RPMI8226 (cell line): ENCODE results near the gene NEURL1B.

Experiments
- DNase-seq: peaks from one replicate; pipeline ENCODE4 v3.0.0-alpha.2; 2015

NEURL1B gene

DNA sequence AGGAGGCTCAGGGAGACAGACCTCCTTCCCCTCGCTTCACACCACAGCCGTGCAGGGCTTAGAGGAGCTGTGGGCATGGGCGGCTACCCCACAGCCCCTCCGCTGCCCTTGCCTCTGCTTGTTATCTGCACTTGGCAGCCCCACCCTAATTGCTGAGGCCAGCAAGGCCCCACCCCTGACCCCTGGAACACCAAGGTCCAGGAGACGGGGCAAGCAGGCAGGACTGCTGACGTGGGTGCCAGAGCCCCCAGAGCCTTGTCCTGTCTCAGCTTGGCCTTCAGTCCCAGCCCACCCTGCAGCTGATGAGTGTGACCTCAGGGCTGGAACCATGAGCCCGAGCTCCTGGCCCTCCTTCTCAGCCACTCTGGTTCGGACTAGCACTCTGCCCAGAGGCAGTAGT is 29.1 kb upstream of the NEURL1B start:
- DNase-seq: no peak

GRCh38 chr5:172612771-172613170 is 28.3 kb upstream of the NEURL1B start:
- DNase-seq: no peak

- DNase-seq: no peak
These were observed 24.9 kb upstream of the NEURL1B start for GRCh38 chr5:172616136-172616535.

DNA sequence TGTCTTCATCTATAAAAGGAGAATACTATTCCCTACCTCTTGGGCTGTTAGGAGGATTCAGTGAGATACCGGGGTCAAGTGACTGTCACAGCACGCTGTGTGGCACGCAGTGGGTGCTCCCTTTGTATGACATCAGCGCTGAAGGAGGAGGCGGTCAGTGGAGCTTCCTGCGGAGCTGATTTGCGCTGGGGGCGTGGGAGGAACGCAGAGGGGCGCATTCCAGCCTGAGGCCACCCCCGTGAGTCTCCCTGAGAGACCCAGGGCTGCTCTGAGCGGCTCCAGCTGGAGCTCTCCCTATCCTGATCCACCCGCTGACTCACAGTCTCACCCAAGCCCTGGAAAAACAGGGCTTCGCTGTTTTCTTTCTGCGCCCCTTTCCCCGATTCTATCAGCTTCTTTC is 24.3 kb upstream of the NEURL1B start:
- DNase-seq: no peak

DNA sequence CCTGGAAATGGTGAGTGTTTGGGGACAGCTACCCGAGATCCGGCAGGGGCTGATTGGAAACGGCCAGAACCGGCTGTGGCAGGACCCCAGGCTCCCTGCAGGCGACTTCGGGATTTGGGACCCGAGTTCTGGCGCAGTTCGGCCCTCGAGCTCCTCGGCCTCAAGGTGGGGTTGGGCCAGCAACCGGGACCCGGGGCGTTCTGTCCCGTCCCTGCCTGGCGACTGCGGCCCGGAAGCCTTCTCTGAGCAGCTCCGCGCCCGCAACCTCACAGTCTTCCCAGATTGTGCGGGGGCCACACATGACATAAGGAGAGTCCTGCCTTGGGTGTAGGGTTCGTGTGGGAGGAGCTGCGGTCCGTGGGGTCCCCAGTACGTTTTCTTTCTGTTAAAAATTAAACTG is 23.2 kb upstream of the NEURL1B start:
- no peak for DNase-seq

DNA sequence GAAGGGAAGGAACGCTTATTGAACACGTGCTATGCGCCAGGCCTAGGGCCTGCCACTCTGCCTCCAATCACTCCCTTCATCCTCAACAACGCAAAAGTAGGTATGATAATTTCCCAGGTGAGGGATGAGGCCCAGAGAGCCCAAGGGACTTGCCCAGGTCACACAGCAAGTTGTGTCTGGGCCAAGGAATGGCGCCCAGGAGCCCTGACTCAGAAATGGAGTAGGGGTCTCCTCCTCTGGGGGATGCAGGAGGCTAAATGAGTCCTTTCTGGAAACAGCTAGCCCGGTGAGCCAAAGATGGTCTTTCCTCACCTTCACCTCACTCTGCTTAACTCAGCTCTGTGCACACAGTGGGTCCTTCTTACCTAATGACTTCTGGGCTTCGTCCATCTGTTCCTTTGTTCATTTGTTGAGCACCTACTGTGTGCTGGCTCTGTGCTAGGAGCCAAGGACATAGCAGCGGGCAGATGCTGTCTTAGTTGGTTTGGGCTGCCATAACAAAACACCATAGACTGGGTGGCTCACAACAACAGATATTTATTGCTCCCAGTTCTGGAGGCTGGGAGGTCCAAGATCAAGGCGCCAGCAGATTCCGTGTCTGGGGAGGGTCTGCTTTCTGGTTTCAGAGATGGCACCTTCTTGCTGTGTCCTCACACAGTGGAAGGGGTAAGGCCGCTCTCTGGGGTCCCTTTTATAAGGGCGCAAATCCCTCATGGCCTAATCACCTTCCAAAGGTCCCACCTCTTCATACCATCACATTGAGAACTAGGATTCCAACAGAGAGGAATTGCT is 22.3 kb upstream of the NEURL1B start:
- DNase-seq: no peak

DNA sequence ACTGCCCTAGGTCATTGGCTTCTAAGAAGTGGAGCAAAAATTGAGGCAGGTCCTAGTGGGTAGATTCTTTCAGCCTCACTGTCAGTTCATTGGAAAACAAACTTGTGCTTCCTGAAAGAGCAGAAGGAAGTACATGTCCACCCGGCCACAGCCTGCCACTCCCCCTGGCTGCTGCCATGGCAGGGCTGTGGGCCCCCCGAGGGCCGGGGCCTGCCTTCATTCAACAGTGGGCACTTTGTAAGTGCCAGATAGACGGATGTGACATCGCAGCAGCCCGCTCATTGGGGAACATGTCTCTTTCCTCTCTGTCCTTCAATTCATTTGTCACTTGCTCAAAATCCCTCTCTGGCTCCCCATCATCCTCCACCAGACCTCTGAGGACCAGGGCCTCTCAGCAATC is 20.6 kb upstream of the NEURL1B start:
- DNase-seq: no peak

DNA sequence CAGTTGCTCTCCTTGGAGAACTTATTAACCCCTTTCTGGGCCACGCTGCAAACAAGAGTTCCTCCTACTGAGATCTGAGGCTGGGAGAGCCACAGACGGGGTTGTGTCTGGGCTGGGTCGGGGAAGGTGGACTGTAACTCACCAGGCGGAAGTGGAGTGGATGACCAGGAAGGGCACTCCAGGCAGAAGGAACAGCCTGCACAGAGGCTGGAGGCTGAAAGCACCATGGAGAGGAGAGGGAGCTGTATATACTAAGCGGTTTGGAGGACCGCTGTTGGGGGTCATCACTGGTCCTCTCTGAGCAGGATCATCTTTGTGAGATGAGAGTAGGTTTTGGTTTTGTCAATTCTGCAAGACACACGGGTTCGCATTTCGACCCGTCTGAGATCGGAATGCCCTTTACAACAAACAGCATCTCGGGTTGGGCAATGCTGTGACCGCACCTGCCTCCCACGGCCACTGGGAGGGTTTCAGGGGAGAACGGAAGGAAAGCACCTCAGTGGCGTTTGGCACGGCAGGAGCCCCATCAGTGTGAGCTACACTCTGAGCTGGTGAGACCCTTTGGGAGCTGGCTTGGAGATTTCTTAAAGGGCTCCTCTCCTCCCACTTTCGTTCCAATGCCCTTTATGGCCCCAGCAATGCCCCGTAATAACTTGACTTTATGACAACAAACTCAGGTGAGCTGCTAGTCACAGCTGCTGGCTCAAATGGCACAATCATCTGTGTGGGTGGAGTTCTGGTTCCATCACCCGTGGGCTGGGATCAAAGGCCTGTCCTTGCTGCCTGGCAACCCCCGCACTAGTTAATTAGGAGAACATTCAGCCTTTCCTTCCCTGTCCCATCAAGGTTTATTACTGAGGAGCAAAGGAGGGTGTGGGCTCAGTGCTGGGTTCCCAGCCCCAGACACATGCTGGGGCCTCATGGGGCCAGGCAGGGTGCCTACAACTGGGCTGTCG is 18.7 kb upstream of the NEURL1B start:
- DNase-seq: no peak

DNA sequence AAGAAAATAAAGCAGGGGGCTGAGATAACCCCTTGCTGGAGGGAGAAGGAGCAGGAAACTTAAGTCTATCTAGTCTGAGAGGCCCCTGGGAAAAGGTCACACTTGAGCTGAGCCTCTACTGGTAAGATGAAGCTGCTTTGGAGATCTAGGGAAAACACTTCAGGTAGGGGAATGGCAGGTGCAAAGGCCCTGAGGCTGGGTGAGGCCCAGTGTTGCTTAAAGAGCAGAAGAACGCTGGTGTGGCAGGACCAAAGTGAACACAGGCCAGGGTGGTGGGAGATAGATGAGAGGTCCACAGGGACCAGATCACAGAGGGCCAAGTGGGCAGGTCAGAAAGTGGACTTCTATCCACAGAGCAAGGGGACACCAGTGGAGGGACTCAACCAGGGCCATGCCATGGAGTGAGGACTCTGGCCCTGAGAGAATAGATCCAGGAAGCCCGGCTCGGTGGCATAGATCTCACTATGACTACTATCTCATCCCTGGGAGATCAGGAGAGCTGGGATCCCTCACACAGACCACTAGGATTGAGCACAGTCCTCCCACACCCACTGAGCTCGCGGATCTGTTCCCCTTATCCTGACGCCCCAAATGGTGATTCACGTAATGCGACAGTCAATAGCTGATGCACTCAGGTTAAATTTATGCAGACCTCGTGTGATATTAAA is 17.6 kb upstream of the NEURL1B start:
- no peak for DNase-seq

GRCh38 chr5:172624083-172624995 is 16.7 kb upstream of the NEURL1B start:
- no peak for DNase-seq

DNA sequence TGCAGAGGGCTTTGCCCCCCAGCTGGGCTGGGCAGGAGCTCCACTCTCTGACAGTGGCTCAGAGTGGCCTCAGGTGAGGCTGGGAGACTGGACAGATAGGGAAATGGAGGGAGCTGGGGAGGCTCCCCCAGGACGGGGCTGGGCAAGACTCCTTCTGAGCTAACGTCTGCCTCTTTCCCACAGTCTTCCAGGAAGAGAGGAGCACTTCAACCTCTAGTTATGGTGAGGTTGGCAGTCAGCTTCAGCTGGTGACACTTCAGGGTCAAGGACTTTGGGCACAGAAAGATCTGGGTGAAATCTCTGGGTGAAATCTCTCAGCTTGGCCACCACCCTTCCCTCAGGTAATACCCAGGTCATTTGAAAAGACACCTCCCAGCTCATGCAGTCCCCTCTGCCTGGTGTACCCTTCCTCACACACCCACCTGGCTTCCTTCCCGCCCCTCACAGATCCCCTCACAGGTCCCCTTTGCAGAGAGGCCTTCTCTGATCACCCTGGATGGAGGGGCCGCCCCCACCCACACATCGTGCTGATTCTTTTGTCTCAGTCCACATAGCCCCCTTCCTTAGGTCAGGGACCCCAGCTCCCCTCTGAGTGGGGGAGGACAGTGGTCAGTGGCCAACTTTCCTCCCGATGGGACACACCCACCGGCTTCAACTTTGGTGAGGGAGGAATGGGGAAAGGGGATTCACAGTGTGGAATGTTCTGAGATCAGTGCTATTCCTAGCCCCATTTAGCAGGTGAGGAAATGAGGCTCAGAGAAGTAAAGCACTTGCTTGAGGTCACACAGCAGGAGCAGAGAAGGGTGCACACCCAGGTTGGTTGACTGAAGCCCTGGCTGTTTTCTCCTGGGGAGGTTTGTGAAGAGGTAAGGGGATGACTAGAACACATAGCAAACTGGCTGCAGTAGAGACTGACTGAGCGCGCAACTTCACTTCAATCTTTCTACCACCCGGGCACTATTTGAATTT is 15.8 kb upstream of the NEURL1B start:
- DNase-seq: no peak

DNA sequence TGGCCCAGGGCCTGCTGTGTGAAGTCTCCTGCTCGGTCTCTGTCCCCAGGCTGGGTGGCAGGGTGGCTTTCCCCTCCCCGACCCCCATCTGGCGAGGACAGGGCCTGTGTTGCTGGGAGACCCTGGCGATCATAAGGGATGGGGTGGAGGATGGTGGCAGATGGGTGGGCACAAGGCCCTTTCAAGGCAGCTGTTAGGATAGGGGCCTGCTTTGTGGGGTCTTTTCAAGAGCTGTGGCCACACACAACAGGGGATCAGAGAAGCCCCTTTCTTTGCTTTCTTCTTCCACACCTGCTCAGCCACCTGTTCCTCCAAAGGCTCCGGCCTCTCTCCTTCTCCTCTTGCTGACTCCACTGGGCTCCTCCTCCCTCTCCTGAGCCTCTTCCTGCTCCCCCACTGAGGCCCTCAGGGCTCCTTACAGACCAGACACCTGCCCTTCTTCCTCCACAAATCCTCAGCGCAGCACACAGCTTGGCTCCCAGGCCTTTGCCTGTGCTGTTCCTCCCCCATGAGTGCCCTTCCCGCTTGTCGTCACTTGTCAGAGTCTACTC is 15.0 kb upstream of the NEURL1B start:
- DNase-seq: no peak

DNA sequence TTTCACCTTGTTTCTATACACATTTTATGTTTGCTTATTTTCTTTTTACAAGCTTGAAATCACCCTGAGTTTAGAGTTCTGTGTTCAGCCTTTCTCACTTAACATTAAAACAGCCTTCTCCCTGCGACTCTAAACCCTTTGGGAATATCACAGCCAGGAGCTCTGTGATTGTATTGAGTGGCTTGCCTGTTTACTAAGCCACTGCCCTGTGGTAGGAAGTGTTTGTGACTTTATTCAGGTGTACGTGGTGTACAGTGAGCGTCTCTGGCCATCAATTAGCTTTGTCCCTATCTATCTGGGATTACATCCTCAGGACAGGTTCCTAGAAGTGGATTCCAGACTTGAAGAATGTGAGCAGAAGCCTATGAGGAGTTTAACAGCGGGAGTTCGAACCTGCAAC is 11.0 kb upstream of the NEURL1B start:
- DNase-seq: no peak

GRCh38 chr5:172630482-172630881 is 10.6 kb upstream of the NEURL1B start:
- DNase-seq: no peak

GRCh38 chr5:172630986-172631385 is 10.1 kb upstream of the NEURL1B start:
- DNase-seq: no peak

GRCh38 chr5:172632346-172633092 is 8.5 kb upstream of the NEURL1B start:
- no peak for DNase-seq

DNA sequence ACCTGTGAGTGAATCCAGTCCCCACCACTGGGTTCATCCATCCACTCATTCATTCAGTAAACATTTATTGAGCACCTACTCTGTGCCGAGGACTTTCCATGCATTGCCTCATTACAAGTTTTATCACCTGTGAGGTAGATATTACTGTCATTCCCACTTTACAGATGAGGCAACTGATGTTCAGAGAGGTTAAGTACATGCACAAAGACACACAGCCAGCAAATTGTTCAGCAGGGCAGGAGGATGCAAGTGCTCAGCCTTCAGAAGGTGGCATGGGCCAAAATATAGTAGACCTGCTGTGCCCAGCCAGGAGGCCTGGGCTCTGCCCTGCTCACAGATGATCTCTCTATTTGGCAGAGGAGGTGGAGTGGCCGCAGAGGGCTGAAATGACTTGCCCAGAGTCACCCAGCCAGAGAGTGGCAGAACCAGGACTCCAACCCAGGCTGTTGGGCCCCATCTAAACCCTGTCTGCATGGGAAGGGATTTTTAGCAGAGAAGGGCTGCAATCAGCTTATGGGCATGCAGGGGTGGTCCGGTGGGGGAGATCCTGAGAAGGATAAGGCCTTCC is 7.6 kb upstream of the NEURL1B start:
- DNase-seq: no peak

GRCh38 chr5:172634106-172634899 is 6.8 kb upstream of the NEURL1B start:
- no peak for DNase-seq

DNA sequence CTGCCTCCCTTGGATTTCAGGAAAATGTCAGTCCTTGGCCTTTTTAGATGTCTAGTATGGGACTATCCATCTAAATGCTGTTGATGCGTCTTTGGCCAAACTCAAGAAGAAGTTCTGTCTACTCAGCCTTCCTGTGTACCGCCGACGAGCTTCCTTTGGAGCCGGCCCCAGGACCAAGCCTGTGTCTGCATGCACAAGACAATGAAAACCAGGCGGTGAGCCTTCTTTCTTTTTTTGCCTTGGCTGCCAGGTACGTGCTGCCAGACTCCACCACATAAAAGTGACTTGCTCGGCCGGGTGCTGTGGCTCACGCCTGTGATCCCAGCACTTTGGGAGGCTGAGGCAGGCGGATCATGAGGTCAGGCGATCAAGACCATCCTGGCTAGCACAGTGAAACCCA is 6.0 kb upstream of the NEURL1B start:
- DNase-seq: no peak
